GM21526 (cell line): ENCODE data around the gene GAS6.
"Not testable (repeated sequence)": the region's sequence is repeated elsewhere in the genome, so short reads cannot be mapped to it uniquely, and the experiment has no call there.

Experiments
- ATAC-seq: cut with Tn5 transposase; IDR thresholded peaks from one replicate; pipeline ENCODE4 v1.9.1; 2021; ENCODE audit warnings: moderate library complexity; ENCODE audit not compliant: unreplicated experiment, low FRiP score

GAS6 gene

GRCh38 chr13:113796964-113797676 lies 66.8 kb downstream of the GAS6 start:
- no peak for ATAC-seq

DNA sequence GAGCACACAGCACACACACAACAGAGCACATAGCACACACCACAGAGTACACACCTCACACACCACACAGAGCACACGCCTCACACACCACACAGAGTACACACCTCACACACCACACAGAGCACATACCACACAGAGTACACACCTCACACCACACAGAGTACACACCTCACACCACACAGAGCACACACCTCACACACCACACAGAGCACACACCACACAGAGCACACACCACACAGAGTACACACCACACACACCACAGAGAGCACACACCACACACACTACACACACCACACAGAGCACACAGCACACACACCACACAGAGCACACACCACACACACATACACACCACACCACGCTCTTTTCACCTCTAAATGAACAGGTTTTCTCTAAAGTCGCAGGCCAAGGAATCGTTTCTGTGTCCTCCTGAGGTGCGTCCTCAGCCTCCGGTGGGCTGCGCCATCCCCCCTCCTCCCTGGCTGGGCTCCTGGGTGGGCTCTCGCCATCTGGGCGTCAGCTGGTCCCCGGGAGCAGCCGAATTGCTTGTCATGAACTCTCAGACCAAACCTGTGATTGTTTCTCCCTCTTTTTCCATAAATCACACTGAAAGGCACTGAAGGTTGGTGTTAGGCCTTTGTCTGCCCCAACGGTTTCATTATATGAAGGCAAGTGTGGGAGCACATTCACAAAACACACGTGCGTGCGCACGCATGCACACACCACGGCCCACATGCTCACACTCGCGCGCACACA lies 67.5 kb downstream of the GAS6 start:
- ATAC-seq = no peak

- ATAC-seq = not testable (repeated sequence)
These were observed 68.5 kb downstream of the GAS6 start for GRCh38 chr13:113795362-113795761.

GRCh38 chr13:113794764-113795173 lies 69.1 kb downstream of the GAS6 start:
- no peak for ATAC-seq

DNA sequence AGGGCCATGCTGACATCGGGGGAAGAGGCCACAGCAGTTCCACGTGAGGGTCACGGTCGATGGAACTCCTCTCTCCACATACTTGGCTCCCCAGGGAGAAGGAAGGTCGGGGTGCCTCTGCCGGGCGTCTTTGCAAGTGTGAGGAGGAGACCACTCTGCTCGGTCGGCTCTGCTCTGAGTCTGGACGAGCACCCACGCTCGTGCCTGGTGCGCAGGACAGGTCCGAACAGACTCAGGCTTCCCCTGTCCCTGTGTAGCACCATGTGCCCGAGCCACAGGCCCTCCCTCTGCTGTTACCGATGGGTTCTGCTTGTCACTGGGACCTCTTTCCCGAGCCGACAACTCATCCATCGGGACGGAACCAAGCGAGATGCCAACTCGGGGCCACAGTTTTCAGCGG lies 69.8 kb downstream of the GAS6 start:
- ATAC-seq = no peak

DNA sequence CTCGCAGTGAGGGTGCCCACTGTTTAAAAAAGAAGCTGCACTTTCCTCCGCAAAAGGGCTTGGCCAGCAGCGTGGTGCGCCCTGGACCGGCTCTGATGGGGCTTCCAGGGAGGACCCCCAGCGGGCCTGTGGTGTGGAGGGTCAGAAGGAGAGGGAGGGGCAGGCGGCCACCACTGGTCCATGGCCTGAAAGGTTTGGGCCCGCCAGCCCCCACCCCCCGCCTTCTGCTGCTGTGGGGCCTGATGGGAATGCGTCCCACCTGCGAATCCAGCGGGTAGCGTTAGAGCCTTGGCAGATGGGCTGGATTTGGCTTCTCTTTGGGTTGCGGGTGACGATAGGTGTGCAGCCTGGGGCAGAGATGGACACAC lies 70.2 kb downstream of the GAS6 start:
- no peak for ATAC-seq

- ATAC-seq = no peak
These were observed 70.8 kb downstream of the GAS6 start for GRCh38 chr13:113792886-113793717.

GRCh38 chr13:113792236-113792770 lies 71.6 kb downstream of the GAS6 start:
- no peak for ATAC-seq

- no peak for ATAC-seq
These were observed 72.1 kb downstream of the GAS6 start for GRCh38 chr13:113791761-113792160.

DNA sequence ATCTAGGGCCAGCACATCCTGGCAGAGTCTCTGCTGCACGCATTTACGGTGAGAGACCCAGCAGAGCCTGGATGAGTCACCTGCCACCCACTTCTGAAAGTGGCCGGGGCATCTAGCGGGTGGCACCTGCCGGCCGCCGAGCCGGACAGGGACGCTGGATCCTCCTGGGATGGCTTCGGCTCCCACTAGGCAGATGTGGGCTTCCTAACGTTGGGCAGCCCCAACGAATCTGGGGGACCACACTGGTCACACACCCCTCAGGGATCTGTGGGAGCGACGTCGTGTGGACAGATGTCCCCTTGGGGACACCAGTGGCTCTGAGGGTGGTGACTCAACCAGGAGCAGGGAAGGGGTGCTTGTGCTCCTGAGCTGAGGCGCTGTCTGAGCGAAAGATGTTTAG lies 72.7 kb downstream of the GAS6 start:
- ATAC-seq = no peak

GRCh38 chr13:113789931-113790330 lies 73.9 kb downstream of the GAS6 start:
- ATAC-seq = not testable (repeated sequence)

GRCh38 chr13:113789167-113789566 lies 74.7 kb downstream of the GAS6 start:
- ATAC-seq = no peak

DNA sequence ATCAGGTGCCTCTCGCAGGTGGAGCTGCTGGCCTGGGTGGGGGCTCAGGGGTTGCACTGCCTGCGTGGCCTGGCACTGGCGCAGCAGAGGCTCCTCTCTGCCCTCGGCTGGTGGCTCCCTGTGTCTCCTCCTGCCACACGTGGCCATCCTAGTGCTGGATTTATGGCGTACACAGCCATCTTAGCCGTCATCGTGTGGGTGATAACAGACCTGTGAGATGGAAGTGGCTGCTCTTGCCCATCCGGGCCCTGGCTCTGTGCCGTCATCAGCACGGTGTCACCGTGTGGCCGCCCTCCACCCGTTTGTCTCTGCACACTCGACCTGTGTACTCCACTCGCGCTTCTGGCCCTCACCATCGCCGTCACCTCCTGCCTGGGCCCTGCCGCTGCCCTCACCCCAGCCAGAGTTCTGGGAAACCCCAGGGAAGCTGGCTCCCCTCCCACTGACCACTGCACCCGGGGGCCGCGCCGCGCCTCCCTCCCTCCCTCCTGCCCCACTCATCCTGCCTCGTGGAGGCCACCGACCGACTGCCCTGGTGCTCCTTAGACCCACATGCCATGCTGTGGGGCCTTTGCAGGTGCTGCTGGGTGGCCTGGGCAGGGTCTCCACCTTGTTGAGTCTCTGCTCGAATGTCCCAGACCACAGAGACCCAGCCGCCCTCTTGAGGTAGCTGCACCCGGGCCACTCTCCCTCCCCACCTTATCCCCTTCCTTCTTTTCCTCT lies 75.3 kb downstream of the GAS6 start:
- ATAC-seq = no peak

GRCh38 chr13:113787694-113788093 lies 76.2 kb downstream of the GAS6 start:
- no peak for ATAC-seq

GRCh38 chr13:113786262-113786841 lies 77.5 kb downstream of the GAS6 start:
- no peak for ATAC-seq

GRCh38 chr13:113785051-113786010 lies 78.5 kb downstream of the GAS6 start:
- ATAC-seq = no peak

DNA sequence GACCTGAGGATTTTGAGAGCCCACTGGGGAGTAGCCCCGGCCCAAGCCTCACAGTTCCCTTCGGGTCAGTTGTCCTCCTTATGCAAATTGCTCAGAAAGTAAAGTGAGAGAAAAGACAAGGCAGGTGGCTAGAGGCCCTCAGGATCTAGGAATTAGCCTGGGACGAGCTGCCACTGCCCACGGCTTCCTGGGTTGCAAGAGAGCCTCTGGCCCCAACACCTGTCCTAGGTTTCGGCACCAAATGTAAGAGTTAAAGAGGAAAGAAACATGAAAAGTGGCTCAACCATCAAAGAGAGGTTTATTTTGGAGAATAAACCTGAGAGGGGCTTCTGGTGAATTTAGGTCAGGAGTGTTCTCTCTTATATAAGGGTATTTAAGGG lies 79.2 kb downstream of the GAS6 start:
- no peak for ATAC-seq

- ATAC-seq = no peak
These were observed 79.8 kb downstream of the GAS6 start for GRCh38 chr13:113783966-113784644.
